Gastrocnemius medialis (tissue), 4 donors: ENCODE data around the gene PSG7. TPM values are rescaled to one million over a fixed set of nuclear protein-coding genes. Genes with fewer than 3 reads are reported as not detected.
"Not testable (repeated sequence)": the region's sequence is repeated elsewhere in the genome, so short reads cannot be mapped to it uniquely, and the experiment has no call there.

Experiments
- ATAC-seq, 2 donors: fragments of 150-250 bp; one replicate each; pipeline ENCODE4 v1.9.1; 2016
- DNase-seq, 2 donors: peaks; one replicate each; pipeline ENCODE4 v3.0.0-alpha.2; 2019
- H3K27ac ChIP-seq, 4 donors: fragments of 200-600 bp; sonication (generic); 1 replicate in 1 of 4; 2 replicates in 3 of 4; pipeline ENCODE4 v1.5.1; 2016 to 2018; ENCODE audit warnings: mild to moderate bottlenecking in 2 of 4, moderate library complexity in 1 of 4
- H3K27me3 ChIP-seq, 3 donors: fragments of 200-600 bp; sonication (generic) in 2 of 3; 1 replicate in 1 of 3; 2 replicates in 2 of 3; pipeline versions ENCODE4 v1.5.1 to v1.6.0; 2016 to 2019; ENCODE audit warnings: mild to moderate bottlenecking in 1 of 3, moderate library complexity in 1 of 3
- H3K36me3 ChIP-seq, 2 donors: fragments of 200-600 bp; sonication (generic) in 1 of 2; one replicate each; pipeline ENCODE4 v1.5.1; 2017 to 2018
- H3K4me1 ChIP-seq, 2 donors: fragments of 200-600 bp; sonication (generic) in 1 of 2; one replicate each; pipeline ENCODE4 v1.5.1; 2016 to 2017; ENCODE audit warnings: mild to moderate bottlenecking in 2 of 2
- H3K4me3 ChIP-seq, 4 donors: fragments of 200-600 bp; sonication (generic) in 3 of 4; 1 replicate in 1 of 4; 2 replicates in 3 of 4; pipeline ENCODE4 v1.5.1; 2016 to 2019; ENCODE audit warnings: mild to moderate bottlenecking in 2 of 4
- H3K9me3 ChIP-seq, 3 donors: fragments of 200-600 bp; sonication (generic) in 2 of 3; 1 replicate in 1 of 3; 2 replicates in 2 of 3; pipeline ENCODE4 v1.5.1; 2016 to 2019
- POLR2A ChIP-seq, 2 donors: fragments of 450-650 bp; IDR thresholded peaks; one replicate each; pipeline ENCODE4 v1.6.1; 2017; ENCODE audit warnings: antibody characterized with exemption in 2 of 2, mild to moderate bottlenecking in 2 of 2, moderate library complexity in 2 of 2
- in situ Hi-C, 4 donors: fragments of 200-750 bp; cut with MboI; loops; one replicate each; pipeline versions ENCODE4 v1.15.0 to v1.8.0; 2017; ENCODE audit warnings: low sequenced_read_pairs in 4 of 4
- intact Hi-C: fragments of 100-400 bp; cut with DNase I; formaldehyde crosslinking; loops from one replicate; pipeline ENCODE4 v1.15.1; 2023; ENCODE audit warnings: low total_unique reads
- total RNA-seq, 4 donors: library from RNA; depleted of rRNA; stranded (reverse); fragments of >200 nt; gene quantifications; one replicate each; pipeline versions ENCODE4 v1.1.0 to v1.2.3, GENCODE V29; 2016
- TF ChIP-seq, protein P1 (sequence below), 5 experiments: fragments of 450-650 bp in 3 of 5; fragments of 200-600 bp in 2 of 5; sonication (generic) in 2 of 5; IDR thresholded peaks in 4 of 5; conservative IDR thresholded peaks in 1 of 5; 1 replicate in 4 of 5; 2 replicates in 1 of 5; pipeline ENCODE4 v1.5.1; 2016 to 2019; ENCODE audit warnings: antibody characterized with exemption in 5 of 5, mild to moderate bottlenecking in 3 of 5, moderate library complexity in 3 of 5

PSG7 gene
- total RNA-seq, 4 donors from 2014 or later, result not detected

DNA sequence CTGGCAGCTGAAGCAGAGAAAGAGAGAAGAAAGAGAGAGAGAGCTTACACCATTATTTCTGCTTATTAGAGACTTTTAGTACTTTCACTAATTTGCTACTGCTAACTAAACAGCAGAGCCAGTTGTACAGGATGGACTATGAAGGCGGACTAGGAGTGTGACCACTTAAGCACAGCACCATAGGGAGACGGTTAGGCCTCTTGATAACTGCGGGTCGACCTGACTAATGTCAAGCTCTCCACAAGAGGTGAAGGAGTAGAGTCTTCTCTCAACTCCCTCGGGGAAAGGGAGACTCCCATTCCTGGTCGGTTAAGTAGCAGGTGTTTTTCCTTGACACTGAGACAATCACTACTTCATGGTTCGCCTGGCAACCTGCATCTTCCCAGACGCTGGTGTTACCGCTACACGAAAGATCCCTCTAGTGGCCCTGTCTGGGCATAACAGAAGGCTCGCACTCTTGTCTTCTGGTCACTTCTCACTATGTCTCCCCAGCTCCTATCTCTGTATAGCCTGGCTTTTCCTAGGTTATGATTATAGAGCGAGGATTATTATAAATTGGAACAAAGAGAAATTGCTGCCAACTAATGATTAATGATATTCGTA lies 5.3 kb upstream of the PSG7 start:
- Histone ChIP-seq H3K27ac (no peak overlapping the region), H3K36me3 (no peaks in the 10 kb centered on the region), H3K4me3 (no peak overlapping the region), H3K9me3 (no peaks in the 10 kb centered on the region), H3K27me3 (no peaks in the 10 kb centered on the region), H3K4me1 (no peaks in the 10 kb centered on the region)
- in situ Hi-C loops, result no loop called here
- ATAC-seq, result no peak
- intact Hi-C loops, result no loop called here
- TF ChIP-seq POLR2A (IDR thresholded peaks at IDR 0.05), result no peak
- TF ChIP-seq, protein P1, sequence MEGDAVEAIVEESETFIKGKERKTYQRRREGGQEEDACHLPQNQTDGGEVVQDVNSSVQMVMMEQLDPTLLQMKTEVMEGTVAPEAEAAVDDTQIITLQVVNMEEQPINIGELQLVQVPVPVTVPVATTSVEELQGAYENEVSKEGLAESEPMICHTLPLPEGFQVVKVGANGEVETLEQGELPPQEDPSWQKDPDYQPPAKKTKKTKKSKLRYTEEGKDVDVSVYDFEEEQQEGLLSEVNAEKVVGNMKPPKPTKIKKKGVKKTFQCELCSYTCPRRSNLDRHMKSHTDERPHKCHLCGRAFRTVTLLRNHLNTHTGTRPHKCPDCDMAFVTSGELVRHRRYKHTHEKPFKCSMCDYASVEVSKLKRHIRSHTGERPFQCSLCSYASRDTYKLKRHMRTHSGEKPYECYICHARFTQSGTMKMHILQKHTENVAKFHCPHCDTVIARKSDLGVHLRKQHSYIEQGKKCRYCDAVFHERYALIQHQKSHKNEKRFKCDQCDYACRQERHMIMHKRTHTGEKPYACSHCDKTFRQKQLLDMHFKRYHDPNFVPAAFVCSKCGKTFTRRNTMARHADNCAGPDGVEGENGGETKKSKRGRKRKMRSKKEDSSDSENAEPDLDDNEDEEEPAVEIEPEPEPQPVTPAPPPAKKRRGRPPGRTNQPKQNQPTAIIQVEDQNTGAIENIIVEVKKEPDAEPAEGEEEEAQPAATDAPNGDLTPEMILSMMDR (IDR thresholded peaks at IDR 0.05 in 4 of 5, conservative IDR thresholded peaks at IDR 0.05 in 1 of 5), result no peak
- no peak for DNase-seq

DNA sequence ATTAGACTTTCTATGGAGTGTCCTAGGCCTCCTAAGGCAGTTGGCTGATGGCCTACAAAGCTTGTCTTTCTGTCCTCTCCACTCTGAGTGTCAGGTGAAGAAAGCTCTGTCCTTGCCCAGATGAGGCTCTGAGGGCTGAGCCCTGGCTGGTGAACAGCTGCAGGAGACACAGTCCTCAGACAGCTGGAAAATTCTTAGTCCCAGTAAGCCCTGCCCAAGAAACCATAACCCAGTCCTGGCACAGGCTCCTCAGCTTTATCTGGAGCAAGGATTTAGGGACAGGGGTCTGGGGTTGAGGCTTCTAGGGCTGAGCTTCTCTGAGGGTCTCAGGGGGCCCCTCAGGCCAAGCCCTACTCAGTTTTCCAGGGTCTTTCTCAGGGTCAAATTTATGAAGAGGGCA lies 2.3 kb downstream of the PSG7 start:
- H3K36me3 ChIP-seq, H3K9me3 ChIP-seq, in situ Hi-C loops, H3K4me3 ChIP-seq, ATAC-seq, DNase-seq, H3K27ac ChIP-seq, H3K4me1 ChIP-seq, H3K27me3 ChIP-seq: not testable (repeated sequence)
- intact Hi-C loops, result loop anchor here (5.0 kb wide), 1 partner anchor 98 kb away; no protein-coding TSS in a partner anchor

DNA sequence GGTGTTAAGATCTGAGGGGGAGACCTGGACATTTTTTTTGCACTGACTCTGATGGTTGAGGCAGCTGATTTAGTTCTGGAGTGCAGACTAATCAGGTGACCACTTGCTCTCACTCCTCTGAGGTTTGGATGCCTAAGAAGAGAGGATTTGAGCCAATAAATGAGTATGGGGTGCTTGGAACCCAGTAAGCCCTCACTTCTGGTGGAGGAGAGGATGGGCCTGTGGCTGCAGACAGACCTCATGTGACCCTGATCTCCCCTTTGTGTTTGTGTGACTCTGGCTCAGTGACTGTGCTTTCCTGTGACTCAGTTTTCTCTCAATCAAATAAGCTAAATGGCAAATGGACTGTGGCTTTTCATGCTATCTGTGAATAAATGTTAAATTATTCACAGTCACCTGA lies 2.8 kb downstream of the PSG7 start:
- H3K9me3 ChIP-seq, H3K4me3 ChIP-seq, ATAC-seq, H3K27me3 ChIP-seq, in situ Hi-C loops, H3K36me3 ChIP-seq, H3K27ac ChIP-seq, DNase-seq, H3K4me1 ChIP-seq: not testable (repeated sequence)
- intact Hi-C loops, result loop anchor here (5.0 kb wide), 1 partner anchor 98 kb away; no protein-coding TSS in a partner anchor

DNA sequence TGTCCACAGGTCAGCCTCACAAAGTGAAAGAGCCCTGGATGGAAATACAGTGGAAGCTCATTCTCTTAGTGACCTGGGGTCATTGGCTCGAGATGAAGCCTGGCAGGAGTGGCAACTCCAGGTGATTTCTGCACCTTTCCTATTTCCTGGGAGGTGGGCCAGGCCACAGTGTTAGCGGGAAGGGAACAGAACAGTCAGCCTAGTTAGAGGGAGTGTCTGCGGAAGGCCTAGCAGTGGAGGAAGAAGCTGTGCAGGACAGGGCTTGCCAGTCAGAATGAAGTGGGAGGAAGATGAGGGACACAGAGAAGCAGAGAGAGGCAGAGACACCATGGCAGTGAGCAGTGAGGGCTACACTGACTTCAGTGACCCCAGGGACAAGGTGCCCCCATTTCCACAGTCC lies 3.6 kb downstream of the PSG7 start:
- H3K36me3 ChIP-seq, H3K27ac ChIP-seq, DNase-seq, ATAC-seq, H3K4me3 ChIP-seq, in situ Hi-C loops, H3K27me3 ChIP-seq, H3K9me3 ChIP-seq, H3K4me1 ChIP-seq: not testable (repeated sequence)
- intact Hi-C loops, result loop anchor here (5.0 kb wide), 1 partner anchor 99 kb away; no protein-coding TSS in a partner anchor

DNA sequence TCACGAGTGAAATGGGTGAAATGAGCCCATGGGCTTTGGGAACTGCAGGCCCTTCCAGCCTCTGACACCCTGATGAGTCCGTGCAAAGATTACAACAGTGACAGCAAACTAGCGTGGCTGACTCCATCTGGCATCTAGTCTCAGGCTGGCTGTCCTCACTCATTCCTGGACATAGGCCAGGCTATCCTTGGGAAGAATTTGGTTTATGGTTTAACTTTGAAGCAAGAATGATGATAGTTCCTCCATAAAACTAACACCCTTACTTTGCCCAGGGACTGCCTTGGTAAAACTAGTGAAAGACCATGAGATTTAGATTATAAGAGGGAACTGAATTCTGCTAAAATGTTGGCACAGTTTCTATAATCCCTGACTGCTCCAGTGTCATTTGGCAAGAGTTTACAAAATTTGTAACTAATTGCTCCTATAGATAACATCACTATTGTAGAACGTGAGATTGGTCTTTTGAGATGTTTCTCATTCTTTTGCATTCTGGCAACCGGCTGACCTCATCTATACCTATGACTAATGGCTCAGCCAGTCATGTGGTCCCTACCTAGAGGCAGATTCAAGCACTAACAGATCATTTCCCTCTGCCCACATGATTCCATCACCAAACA lies 4.4 kb downstream of the PSG7 start:
- H3K27ac ChIP-seq, ATAC-seq: not testable (repeated sequence)
- intact Hi-C loops, result loop anchor here (5.0 kb wide), 1 partner anchor 100 kb away; no protein-coding TSS in a partner anchor

DNA sequence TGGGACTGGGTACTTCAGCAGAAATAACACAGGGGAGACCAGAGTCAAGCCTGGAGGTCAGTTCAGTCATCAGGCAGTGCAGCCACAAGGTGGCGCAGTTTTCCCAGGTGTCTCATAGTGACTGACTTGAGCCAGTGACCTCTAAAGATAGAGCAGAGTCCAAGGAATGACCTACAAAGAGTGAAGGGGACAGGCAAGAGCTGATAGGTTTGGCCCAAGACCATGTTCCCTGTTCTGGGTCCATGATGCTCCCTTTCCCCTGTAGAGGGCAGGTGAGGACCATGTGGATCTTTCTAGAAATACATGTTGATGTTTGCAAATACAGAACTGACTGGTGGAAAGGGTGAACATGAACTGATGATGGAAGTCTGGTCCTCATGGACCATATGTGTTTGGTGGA lies 6.8 kb downstream of the PSG7 start:
- H3K27ac ChIP-seq, DNase-seq, H3K36me3 ChIP-seq, H3K4me1 ChIP-seq, H3K4me3 ChIP-seq, H3K27me3 ChIP-seq, ATAC-seq, H3K9me3 ChIP-seq, in situ Hi-C loops: not testable (repeated sequence)
- intact Hi-C loops, result loop anchor here (5.0 kb wide), 1 partner anchor 102 kb away; no protein-coding TSS in a partner anchor
- TF ChIP-seq, protein P1 (IDR thresholded peaks at IDR 0.05 in 4 of 5, conservative IDR thresholded peaks at IDR 0.05 in 1 of 5), result peak in 2 of 5 experiments; percentile 15 to 16

More for the DNA sequence above, 4.4 kb downstream of the PSG7 start:
- H3K27me3 ChIP-seq, H3K36me3 ChIP-seq, DNase-seq, in situ Hi-C loops, H3K9me3 ChIP-seq, H3K4me1 ChIP-seq, H3K4me3 ChIP-seq: not testable (repeated sequence)
